ENCODE results near the gene SPDEF.

Gene SPDEF

DNA sequence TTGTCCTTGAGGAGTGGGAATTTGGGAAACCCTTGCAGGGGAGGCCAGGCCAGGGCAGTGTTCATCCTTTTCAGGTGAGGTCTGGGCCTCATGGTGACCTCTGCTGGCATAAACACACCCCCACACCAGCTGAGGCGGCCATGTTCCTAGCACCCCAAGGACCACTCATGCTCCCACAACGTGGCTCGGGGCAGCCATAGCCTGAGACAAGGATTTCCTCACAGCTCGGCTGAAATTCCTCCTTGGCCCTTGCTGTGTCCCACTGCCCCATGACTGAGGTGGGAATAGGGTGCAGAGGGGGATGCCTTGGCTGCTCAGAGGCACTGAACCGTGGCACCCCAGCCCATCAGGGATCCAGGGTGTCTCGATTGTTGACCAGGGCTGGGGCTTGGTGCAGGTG, 27.3 kb upstream of the SPDEF start:
- peak; percentile 9 for DNase-seq

DNA sequence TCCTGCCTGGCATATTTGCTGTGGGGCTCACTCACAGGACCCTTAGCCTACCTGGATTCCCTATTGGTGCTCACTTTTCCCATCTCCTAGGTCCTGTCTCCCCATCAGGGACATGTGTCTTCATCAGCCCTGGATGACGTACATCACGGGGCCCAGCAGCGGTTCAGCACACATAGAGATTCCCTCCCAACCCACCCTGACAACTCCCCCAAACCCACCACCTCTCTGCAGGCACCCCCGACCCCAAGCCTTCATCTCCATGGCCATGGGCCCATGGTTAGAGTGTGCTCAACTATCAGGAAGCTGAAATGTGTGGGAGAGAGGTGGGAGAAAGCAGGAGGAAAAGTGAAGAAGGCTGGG, 25.4 kb upstream of the SPDEF start:
- no peak for DNase-seq

DNA sequence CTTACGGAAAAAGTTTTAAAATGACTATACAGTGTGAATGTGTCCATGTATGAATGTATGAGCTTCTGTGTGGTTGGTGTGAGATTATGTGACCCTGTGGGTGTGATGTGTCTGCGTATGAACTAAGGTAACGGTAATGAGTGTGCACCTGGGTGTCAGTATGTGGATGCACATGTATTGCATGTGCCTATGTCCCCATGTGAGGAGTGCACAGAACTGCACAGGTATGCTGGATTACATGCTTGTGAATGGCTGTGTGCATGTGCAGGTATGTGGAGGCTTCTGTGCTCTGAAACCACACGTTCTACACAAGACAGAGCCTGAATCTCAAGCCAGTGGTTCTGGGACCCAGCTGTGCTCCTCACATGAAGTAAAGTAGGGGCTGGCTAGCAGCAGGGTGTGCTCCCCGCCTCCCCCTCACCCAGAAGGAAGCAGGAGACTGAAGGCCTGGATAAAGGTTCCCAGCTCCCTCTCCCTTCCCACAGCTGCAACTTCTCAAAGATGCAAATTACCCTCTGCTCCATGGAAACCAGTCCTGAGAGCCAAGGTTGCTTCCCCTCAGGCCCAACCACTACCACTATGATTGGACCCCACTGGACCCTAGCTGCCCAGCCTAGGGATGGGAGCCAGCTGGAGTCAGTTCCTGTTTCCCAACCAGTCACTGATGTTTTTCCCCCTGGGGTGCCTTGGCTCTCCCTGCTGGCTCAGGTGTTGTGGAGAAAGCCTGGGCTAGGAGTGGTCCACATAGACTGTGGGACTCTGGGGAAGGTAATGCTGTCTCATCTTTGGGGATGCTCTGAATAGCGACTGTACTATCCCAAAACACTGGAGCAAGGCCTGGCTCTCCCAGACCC, 24.8 kb upstream of the SPDEF start:
- DNase-seq = no peak

DNA sequence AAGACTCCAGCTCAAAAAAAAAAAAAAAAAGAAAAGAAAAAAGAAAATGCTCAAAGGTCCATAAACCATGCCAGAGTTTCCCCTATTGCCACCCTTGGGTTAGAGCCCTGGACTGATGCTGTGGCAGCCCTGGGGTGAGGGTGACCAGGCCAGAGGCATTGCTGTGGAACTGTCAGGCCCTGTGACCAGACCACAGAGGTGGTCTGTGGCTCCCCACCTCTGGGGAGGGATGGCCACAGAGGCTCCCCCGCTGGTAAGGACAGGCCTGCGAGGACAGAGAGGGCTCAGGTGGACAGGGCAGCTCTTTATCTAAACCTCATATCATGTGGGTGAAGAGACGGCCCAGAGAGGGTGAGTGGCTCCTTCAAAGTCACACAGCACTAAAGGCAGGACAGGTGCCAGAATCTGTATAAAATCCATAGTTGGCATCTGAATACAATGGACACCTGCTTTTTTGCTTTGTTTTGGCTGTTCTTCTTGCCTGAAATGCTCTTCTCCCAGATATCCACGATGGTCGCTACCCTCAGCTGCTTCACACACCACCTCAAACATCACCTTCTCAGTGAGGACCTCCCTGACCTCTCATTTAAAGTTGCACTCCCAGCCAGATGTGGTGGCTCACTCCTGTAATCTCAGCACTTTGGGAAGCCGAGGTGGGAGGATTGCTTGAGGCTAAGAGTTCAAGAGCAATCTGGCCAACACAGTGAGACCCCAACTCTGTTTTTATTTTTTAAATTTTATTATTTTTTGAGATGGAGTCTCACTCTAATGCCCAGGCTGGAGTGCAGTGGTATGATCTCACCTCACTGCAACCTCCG, 22.5 kb upstream of the SPDEF start:
- no peak for DNase-seq

DNA sequence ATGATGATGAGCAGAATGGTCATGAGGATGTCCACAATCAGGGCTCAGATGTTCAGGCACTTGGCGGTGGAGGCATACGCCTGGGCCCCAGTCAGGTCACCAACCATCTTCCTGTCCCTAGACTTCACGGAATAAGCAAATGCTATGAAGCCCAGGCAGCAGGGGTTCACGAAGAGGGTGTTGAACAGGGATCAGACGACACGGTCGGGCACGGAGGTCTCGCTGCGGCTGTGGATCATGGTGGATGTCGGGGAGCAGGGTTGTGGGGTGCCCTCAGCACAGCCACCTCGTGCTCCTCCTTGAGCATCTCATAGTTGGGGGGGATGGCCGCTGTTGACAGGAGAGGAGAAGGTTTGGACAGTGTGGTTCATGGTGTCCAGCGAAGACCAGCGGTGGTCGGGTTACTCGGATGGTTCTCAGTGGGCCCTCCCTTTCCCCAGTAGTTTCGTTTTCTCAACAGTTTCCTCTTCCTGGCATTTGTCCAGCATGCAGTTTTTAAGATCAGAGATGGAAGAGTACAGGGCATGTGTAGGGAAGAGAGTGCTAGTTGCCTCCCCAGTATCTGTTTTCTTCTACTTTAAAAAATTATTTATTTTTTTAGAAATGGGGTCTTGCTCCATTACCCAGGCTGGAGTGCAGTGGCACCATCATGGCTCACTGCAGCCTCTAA, 20.3 kb upstream of the SPDEF start:
- no peak for DNase-seq

DNA sequence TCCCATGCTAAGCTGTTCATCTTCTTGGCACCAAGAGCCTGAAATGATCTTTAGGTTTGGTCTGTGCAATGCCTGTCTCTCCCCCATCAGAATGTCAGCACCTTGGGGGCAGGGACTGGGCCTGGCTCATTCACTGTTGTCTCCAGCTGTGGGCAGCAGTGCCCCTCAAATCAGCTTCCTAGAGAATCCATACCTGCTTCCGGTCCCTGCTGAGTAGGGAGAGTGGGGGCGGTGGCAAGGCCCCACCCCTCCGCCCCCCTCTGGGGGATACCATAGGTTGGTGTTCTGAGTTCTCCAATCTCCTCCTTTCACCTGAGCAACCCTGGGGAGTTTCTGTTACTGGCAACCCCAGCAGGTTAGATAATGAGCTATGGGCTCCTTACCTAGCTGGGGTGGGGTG, 19.2 kb upstream of the SPDEF start:
- DNase-seq = no peak

DNA sequence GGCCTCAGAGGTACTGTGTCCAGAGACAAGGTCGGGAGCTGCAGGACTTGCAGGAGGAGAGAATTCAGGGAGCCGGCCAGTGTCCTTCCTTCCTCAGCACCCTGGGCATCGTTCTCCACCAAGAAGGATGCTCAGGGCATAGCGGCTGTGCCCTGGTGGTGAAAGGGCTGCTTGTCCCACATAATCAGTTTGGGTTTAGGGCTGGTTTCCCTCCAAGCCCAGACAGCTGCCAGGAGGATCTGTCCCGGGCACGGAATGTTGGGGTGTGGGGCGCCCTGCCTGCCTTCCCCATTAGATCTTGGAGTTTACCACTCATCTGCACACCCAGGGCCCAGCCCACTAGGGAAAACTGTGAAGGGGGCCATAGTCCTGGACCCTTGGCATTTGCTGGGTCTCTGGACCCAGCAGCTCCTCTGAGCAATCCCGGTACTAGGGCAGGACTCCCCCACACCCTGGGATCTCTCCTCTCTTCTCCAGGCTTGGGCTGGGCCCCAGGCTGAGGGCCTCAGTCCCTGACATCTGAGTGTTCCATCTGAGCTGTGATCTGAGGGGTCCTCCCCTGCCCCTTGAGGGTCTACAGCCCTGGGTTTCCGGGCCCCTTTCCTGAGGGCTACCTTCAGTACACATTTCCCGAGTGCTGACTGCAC, 18.6 kb upstream of the SPDEF start:
- DNase-seq = no peak

DNA sequence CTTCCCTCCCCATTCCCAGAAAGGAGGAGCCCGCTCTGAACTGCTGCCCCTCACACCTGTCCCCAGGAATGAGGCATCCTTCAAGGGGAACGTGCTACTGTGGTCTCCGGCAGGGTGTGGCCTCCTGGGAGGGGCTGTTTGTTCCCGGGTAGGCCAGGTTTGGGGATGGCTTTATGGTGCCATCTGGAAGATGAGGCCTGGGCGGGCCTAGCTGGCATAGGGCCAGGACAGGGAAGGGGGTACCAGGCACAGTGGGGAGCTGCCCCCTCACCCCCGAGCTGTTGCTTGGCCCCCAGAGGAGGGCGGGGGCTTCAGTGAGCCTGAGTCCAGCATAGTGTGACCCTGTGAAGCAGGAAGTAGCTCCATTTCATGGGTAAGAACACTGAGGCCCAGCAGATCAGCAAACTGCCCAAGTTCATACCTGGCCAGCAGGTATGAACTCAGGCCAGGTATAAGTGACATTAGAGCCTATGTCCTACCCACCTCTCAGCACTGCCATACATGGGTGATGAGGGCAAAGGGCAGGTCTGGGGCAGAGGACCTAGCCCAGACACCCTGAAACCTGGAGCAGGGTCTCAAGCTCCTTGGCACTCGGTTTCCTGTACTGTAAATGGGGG, 17.5 kb upstream of the SPDEF start:
- no peak for DNase-seq

DNA sequence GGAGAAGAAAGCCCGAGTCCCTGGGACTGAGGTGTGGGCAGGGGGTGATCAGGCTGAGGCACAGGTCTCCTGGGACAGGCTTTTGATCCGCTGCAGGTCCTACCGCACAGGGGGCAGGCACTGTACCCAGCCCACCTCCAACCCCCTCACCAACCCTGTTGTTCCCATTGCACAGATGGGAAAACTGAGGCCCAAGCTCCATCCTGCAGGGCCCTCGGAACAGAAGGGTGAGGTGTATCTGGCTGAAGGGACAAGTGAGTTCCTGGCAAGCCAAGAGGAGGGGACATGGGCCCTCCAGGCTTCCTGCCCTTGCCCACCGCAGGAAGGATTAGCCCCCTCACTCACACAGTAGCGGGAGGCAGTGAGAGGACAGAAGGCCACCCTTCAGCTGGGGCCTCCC, 16.5 kb upstream of the SPDEF start:
- DNase-seq = no peak

DNA sequence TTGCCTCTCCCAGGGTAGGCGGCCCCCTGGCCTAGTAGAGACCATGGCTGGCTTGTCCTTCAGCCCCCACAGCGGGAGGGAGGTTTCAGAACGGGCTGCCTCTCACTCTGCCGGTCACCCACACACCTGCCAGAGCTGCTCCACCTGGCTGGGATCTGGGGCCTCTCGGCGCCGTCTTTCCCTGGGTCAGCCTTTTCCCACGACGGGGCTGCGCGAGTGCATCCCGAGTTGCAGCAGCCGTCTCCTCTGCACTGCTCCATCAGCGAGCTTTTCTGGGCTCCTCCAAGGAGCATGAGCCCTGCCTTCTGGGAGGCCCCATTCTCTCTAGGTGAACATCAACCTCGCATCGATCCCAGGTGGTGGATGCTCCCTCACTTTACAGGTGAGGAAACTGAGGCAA, 15.9 kb upstream of the SPDEF start:
- no peak for DNase-seq

DNA sequence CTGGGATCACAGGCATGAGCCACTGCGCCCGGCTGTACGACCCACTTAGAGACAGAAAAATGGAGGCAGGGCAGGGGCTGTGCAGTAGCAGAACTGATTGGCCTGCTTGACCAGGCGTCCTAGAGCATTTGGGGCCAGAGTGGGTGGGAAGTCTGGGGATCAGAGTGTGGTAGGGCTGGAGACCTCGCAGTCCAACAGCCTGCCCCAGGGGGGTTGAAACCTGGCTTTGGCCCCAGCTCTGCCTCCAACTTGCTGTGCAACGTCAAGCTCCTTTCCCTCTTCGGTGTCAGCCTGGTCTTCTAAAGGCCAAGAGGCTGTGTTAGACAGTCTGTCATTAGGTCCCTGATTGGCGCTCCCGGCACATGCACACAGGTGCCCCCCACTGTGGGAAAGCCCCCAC, 15.3 kb upstream of the SPDEF start:
- DNase-seq = no peak

DNA sequence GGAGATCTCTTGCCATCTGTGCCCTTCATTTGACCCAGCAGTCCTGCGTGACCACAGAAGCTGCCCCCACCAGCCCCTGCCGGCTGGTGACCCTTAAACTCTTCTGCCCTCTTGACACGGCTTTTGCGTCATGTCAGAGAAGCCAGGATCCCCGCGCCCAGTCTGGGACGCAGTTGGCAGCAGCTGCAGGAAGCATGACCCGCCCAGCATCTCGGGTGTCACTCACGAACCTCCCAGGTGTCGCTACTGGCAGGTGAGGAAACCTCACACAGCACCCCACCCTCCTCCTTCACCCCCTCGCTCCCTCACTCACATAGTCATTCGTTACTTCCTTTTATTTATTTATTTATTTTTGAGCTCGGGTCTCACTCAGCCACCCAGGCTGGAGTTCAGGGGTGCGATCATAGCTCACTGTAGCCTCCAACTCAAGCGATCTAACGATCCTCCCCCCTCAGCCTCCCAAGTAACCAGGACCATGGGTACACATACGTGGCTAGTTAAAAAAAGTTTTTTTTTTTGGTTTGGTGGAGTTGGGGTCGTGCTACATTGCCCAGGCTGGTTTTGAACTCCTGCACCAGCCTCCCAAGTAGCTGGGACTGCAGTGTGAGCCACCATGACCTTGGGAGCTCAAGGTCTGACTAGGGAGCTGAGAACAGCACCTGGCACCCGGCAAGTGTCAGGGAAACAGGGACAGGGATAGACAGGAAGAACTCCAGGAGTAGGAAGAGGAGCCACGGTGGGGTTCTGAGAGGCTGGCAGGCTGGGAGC, 14.1 kb upstream of the SPDEF start:
- no peak for DNase-seq

DNA sequence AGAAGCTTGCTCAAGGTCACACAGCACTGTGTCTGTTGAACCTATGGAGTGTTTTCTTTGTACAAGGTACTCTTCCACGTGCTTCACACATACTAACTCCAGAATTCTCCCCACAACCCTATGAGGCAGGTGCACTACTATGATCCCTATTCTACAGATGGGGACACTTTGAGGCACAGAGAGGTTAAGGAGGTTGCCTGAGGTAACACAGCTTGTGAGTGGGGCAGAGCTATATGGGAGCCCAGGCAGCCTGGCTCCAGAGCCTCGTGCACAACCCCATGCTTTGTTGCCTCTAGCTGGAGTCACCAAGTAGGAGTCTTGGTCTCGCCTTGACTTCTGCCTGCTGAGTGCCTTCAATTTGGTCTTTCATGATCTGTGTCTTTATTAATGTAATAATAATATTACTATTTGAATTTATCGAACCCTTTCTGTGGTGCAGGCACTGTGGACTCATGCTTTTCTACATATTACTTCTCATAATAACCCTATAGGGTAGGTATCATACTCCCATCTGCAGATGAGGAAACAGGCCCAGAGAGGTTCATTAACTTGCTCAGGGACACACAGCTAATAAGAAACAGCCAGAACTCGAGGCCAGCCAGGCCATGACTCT, 13.3 kb upstream of the SPDEF start:
- no peak for DNase-seq

DNA sequence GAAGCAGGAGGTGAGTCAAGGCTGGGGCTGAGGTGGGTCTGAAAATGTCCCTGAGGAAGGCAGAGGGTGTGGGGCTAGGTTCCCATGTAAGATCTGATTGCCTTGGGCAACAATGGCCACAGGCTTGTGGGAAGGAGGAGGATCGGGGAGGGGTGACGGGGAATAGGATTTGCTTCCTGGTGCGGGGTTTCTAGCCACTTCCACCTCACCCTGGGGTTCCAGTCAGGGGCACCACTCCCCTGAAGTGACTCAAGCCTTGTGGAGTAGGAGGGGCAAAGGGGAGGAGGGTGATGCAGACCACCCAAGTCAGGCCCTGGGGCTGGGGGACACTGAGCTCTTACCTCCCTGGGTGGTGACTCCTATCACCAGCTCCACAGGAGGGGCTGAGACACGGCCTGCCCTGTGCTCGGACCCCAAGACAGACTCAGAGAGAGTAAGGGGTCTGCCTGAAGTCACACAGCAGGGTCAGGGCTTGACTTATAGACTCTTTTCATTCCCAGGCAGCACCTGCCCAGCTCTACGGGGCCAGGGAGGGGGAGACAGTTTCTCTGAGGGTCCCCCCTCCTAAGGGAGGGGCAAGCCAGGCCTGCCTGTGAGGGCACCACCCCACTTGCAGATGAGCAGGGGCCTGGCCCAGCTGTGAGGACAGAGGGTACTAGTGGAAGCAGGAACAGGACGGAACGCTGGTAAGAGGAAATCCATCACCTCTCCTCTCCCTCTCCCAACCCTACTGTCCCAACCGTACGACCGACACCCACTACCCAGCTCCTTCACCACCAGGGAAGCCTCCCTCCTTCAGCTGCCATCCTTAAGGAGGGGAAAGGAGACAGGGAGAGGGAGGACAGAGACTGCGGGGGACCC, 12.4 kb upstream of the SPDEF start:
- DNase-seq = no peak

DNA sequence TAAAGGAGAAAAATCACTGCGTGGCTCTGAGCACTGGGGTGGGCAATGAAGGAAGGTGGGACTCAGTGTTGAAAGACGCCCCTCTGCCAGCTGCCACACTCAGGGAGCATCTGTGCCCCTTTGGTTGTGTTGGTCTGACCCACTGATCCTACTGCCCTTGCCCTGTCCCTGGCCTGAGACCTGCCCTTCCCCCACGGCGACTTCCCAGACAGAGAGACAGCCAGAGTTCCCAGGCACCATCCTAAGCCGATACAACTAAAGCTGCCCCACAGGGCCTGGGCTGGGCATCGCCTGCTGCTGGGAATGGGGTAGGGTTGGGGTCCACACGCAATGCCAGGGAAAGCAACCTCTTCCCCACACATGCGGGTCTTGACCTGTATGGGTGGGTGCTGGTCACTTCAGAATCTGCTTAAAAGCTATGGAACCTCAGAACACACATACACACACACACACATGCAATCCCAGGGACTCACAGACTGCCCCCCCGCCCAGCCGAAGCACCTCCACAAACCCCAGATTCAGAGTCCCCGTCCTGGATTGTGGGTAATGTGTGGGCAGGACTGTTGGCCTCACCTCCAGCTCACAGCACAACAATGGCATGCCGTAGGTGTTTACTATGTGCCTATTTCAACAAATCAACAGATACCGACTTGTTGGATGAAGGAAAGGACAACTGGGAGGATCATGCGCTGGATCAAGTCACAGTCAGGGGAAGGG, 10.9 kb upstream of the SPDEF start:
- DNase-seq = no peak

DNA sequence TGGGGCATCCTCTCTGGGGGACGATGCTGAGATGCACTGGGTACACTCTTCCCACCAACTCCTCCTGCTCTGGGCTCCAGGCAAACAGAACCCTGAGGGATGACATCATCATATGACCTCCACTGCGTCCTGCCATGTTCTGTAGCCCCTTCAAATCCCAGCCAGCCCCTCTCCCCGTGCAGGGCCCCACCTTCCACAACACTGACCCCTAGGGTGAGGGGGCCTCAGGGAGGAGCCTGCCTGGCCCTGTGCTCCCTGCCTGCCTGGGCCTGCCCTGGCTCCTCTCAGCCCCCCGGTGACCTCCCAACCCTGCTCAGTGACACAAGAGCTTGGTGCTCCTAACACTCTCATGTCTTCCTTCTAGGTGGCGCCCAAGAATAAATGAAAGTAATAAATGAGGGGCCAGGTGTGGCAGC, 9.6 kb upstream of the SPDEF start:
- no peak for DNase-seq

DNA sequence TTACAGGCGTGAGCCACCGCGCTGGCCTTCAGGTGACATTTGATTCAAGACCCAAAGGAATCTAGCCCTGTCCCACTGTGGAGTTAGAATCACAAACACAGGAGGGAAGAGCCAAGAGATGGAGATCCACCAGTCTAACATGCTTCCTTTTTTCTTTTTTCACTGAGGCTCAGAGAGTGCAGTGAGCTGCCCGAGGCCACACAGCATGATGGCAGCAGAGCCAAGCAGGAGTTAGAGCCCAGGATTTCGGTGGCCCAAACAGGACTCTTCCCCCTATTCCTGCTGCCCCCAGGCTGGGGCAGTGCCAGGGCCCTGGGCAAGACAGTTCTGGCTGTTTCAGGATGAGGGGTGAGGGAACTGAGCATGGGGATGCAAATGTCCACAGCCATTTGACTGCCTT, 8.1 kb upstream of the SPDEF start:
- DNase-seq = no peak

DNA sequence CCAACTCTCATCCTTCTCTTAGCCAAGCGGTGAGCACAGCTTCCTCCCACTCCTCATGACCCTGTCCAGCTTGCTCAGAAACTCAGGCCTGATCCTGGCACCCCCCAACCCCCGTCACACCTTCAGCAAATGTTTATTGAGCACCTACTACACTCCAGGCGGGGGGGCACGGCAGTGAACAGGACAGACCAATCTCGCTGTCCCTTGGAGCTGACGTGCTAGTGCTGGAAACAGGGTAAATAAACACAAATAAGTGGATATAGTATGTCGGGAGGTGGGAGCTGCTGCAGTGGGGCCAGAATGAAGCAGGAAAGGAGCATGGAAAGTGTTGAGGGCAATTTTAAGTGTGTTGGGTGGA, 7.4 kb upstream of the SPDEF start:
- no peak for DNase-seq

DNA sequence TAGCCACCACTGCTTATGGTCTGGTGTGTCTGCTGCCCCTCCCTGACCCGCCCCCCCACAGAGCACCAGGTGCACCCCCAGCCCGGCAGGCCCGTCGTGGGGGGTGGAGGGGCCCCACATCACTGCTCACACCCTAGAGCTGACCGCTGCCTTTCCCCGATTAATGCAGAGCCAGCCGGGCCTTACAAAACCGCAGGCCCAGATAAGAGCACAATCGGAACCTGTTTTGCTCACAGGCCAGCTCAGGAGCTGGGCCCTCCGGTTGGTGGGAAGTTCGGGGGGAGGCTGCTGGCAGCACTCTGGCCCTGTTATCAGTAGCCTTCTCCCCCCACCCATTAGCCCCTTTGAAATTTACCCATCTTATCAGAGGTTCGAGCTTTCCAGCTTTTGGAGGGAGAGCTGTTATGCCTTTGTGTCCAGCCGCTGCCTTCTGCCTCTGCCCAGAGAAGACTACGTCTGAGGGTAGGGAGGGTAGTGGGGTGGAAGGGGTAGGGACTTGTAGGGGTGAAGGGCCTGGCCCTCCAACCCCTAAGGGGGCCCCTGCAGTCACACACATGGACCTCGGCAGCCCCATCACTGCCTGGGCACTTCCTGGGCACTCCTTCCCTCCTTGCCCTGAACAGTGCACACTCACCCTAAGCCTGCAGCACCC, 6.9 kb upstream of the SPDEF start:
- DNase-seq = no peak

DNA sequence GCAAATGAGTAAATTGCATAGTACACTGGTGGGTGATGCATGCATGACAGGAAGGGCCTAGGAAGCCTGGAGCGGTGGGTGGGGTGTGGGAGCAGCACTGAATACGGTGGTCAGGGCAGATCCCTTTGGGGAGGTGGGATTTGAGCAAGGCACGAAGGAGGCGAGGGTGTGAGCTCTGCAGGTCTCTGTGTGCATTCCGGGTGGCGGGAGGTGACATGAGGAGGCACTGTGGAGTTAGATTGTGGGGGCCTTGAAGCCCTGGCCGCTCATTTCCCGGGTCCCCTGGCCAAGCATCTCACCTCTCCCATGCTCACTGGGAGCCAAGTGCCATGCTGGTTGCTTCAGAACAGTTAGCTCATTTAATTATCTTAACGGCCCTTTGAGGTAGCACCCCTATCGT, 6.2 kb upstream of the SPDEF start:
- DNase-seq = no peak

Data from activated CD4-positive, alpha-beta T cell treated with anti-CD3 and anti-CD28 coated beads, Interleukin-2, amount 50 U/mL, for 16 hours (primary cell).